Mesodermal cell (in vitro differentiated cells): ENCODE measurements around the gene HDDC2.
A peak's percentile ranks its signal among the peaks of the same experiment; 100 is the strongest.

Experiments used
- H3K27ac ChIP-seq: 2 replicates; pipeline ENCODE4 v1.7.0; 2013; ENCODE audit warnings: mild to moderate bottlenecking, low read depth, low read length, moderate library complexity; ENCODE audit not compliant: severe bottlenecking
- H3K36me3 ChIP-seq: 2 replicates; pipeline ENCODE4 v1.7.1; 2013; ENCODE audit warnings: mild to moderate bottlenecking, low read length, moderate library complexity; ENCODE audit not compliant: control insufficient read depth, insufficient read depth
- H3K4me1 ChIP-seq: one replicate; pipeline ENCODE4 v1.7.1; 2013; ENCODE audit warnings: mild to moderate bottlenecking, low read length; ENCODE audit not compliant: insufficient read depth, control insufficient read depth, poor library complexity, severe bottlenecking
- H3K4me3 ChIP-seq: 2 replicates; pipeline ENCODE4 v1.7.0; 2013; ENCODE audit warnings: low read length, control low read depth, mild to moderate bottlenecking; ENCODE audit not compliant: insufficient read depth, poor library complexity, severe bottlenecking; ENCODE audit errors: extremely low read depth
- H3K9me3 ChIP-seq: 2 replicates; pipeline ENCODE4 v1.7.1; 2013; ENCODE audit warnings: mild to moderate bottlenecking, low read length, moderate library complexity; ENCODE audit not compliant: control insufficient read depth
- WGBS, 2 experiments: methylation state at CpG; one replicate each; pipeline ENCODE4 v1.1.5; 2013; ENCODE audit warnings: missing lambda C conversion rate in 2 of 2; ENCODE audit not compliant: insufficient coverage in 2 of 2; 5-methylcytosine and 5-hydroxymethylcytosine counted together

Gene HDDC2

GRCh38 chr6:125325586-125325985 is 23.8 kb upstream of the HDDC2 start:
- Histone ChIP-seq H3K9me3 (no peaks in the 10 kb centered on the region), H3K36me3 (no peaks in the 10 kb centered on the region), H3K4me3 (no peak overlapping the region), H3K4me1 (no peaks in the 10 kb centered on the region), H3K27ac (no peak overlapping the region)
- 60% methylated on average over 1 of the region's 2 CpGs; no CpG with 5 or more reads in 1 of the 2 experiments for WGBS, 2 experiments

GRCh38 chr6:125323376-125323775 is 21.6 kb upstream of the HDDC2 start:
- H3K4me1 ChIP-seq, result no peaks in the 10 kb centered on the region
- H3K9me3 ChIP-seq, result no peaks in the 10 kb centered on the region
- whole genome bisulfite sequencing, 2 experiments, result 93 to 100% methylated on average over 1 to 2 of the region's 2 CpGs
- H3K36me3 ChIP-seq, result no peaks in the 10 kb centered on the region
- no peak overlapping the region for H3K4me3 ChIP-seq
- H3K27ac ChIP-seq, result no peak overlapping the region

GRCh38 chr6:125316621-125317020 is 14.9 kb upstream of the HDDC2 start:
- 80 to 88% methylated on average over 4 to 7 of the region's 9 CpGs for WGBS, 2 experiments
- Histone ChIP-seq H3K4me1 (peaks cover 4% of the 10 kb centered on the region), H3K4me3 (no peak overlapping the region), H3K9me3 (no peaks in the 10 kb centered on the region), H3K27ac (peak overlapping the region; percentile 57), H3K36me3 (no peaks in the 10 kb centered on the region)

- Histone ChIP-seq H3K9me3 (no peaks in the 10 kb centered on the region), H3K36me3 (no peaks in the 10 kb centered on the region), H3K4me3 (no peak overlapping the region), H3K27ac (no peak overlapping the region), H3K4me1 (peaks cover 4% of the 10 kb centered on the region)
- 85 to 100% methylated on average over 3 of the region's 5 CpGs for WGBS, 2 experiments
Observed at GRCh38 chr6:125315548-125315947, 13.8 kb upstream of the HDDC2 start.

- H3K4me3 ChIP-seq, result no peak overlapping the region
- peak overlapping the region; percentile 45 for H3K27ac ChIP-seq
- 25 to 70% methylated on average over 2 to 4 of the region's 10 CpGs for WGBS, 2 experiments
- H3K4me1 ChIP-seq, result peaks cover 4% of the 10 kb centered on the region
- H3K36me3 ChIP-seq, result no peaks in the 10 kb centered on the region
- H3K9me3 ChIP-seq, result no peaks in the 10 kb centered on the region
Observed at GRCh38 chr6:125314009-125314581, 12.3 kb upstream of the HDDC2 start.

GRCh38 chr6:125312950-125313349 is 11.2 kb upstream of the HDDC2 start:
- 78 to 88% methylated on average over 3 of the region's 4 CpGs for WGBS, 2 experiments
- H3K4me3 ChIP-seq, result no peak overlapping the region
- H3K36me3 ChIP-seq, result no peaks in the 10 kb centered on the region
- H3K27ac ChIP-seq, result no peak overlapping the region
- no peaks in the 10 kb centered on the region for H3K9me3 ChIP-seq
- H3K4me1 ChIP-seq, result peaks cover 4% of the 10 kb centered on the region

GRCh38 chr6:125312478-125312877 is 10.7 kb upstream of the HDDC2 start:
- Histone ChIP-seq H3K9me3 (no peaks in the 10 kb centered on the region), H3K27ac (no peak overlapping the region), H3K4me3 (no peak overlapping the region), H3K4me1 (peaks cover 4% of the 10 kb centered on the region), H3K36me3 (no peaks in the 10 kb centered on the region)
- 93 to 100% methylated on average over 1 to 2 of the region's 2 CpGs for WGBS, 2 experiments

- Histone ChIP-seq H3K4me3 (no peak overlapping the region), H3K9me3 (no peaks in the 10 kb centered on the region), H3K36me3 (no peaks in the 10 kb centered on the region), H3K4me1 (no peaks in the 10 kb centered on the region), H3K27ac (no peak overlapping the region)
- 17 to 78% methylated on average over 2 of the region's 7 CpGs for WGBS, 2 experiments
Observed at GRCh38 chr6:125310994-125311649, 9.4 kb upstream of the HDDC2 start.

- no peak overlapping the region for H3K27ac ChIP-seq
- peaks cover 9% of the 10 kb centered on the region for H3K9me3 ChIP-seq
- no peak overlapping the region for H3K4me3 ChIP-seq
- H3K36me3 ChIP-seq, result no peaks in the 10 kb centered on the region
- WGBS, 2 experiments, result 85 to 91% methylated on average over 2 to 3 of the region's 6 CpGs
- H3K4me1 ChIP-seq, result no peaks in the 10 kb centered on the region
Observed at GRCh38 chr6:125307964-125308615, 6.3 kb upstream of the HDDC2 start.

- WGBS, 2 experiments, result 89 to 94% methylated on average over 2 of the region's 6 CpGs
- H3K4me1 ChIP-seq, result peaks cover 3% of the 10 kb centered on the region
- H3K27ac ChIP-seq, result no peak overlapping the region
- H3K4me3 ChIP-seq, result no peak overlapping the region
- H3K36me3 ChIP-seq, result no peaks in the 10 kb centered on the region
- H3K9me3 ChIP-seq, result peaks cover 9% of the 10 kb centered on the region
Observed at GRCh38 chr6:125307150-125307838, 5.5 kb upstream of the HDDC2 start.
